ENCODE data around the gene CLDN17.

DNA sequence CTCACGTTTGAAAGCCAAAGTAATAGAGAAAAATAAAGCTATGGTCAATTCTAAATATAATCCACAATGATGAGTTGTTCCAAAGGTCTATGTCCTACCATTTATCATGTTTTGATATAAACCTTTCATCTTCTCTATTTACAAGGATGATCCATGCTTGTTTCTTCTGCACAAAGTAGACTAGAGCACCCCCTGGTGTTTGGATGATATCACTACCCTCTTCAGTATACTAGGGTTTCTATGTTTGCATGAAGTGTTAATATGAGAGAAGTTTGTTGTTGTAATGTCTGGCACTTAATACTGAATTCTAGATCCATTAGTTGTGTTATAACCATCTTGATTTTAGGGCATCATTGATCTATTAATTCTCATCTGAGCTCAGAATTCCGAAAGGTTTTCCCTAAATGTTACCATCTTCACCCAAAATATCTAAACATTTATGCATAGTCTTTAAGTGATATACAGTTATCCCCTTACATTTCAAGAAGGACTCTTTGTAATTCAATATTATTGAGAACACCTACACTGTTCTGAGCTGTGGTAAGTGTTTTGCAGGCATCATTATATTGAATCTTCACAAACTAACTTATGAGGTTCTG lies 28.2 kb upstream of the CLDN17 start:
- TF ChIP-seq POLR2A (IDR thresholded peaks at IDR 0.05; ENCODE audit: low read depth, low read length): no peak
- TF ChIP-seq TAF1 (IDR thresholded peaks at IDR 0.05; ENCODE audit: low read depth, low read length): no peak
- no peak for TF ChIP-seq PAX5 (IDR thresholded peaks at IDR 0.05; ENCODE audit: insufficient read depth, low read length, severe bottlenecking)
- TF ChIP-seq POU2F2 (IDR thresholded peaks at IDR 0.05; ENCODE audit: low read depth, low read length): no peak
- no peak for TF ChIP-seq POLR2AphosphoS5 (IDR thresholded peaks at IDR 0.05; ENCODE audit: low read depth, low read length)
- no peak for TF ChIP-seq SPI1 (IDR thresholded peaks at IDR 0.05; ENCODE audit: low read depth, low read length)

All from GM12891 (cell line).